ENCODE results near the gene RHOH. TPM values are rescaled to one million over a fixed set of nuclear protein-coding genes. Genes with fewer than 3 reads are reported as not detected.
A peak's percentile ranks its signal among the peaks of the same experiment; 100 is the strongest.

RHOH gene
- total RNA-seq, 2 experiments from 2014 or later, result 125 to 126 TPM

- CTCF ChIA-PET, result interaction anchor here (0.7 to 2.8 kb wide), 9 partner anchors 9 to 706 kb away, joined by 3 to 13 read pairs (median 3); no protein-coding TSS in a partner anchor
- Mint-ChIP-seq H3K27me3 (no peaks in the 10 kb centered on the region), H3K4me3 (peak overlapping the region; percentile 97), H3K4me1 (peaks cover 77% of the 10 kb centered on the region), H3K27ac (peak overlapping the region; percentile 99), H3K9me3 (no peaks in the 10 kb centered on the region), H3K36me3 (ENCODE audit: low read depth) (no peaks in the 10 kb centered on the region)
- DNase-seq, result no peak
- POLR2A ChIA-PET, result interaction anchor here (0.6 to 10.0 kb wide), 18 partner anchors 6 to 135 kb away, joined by 3 to 135 read pairs (median 5); partner anchors contain the start of genes N4BP2 and RHOH
Measured at GRCh38 chr4:40190880-40191815, 5.7 kb upstream of the RHOH start.

GRCh38 chr4:40192114-40193015, 4.5 kb upstream of the RHOH start:
- Mint-ChIP-seq H3K27ac (peak overlapping the region; percentile 99), H3K27me3 (no peaks in the 10 kb centered on the region), H3K4me1 (peaks cover 73% of the 10 kb centered on the region), H3K36me3 (ENCODE audit: low read depth) (peaks cover 4% of the 10 kb centered on the region), H3K4me3 (peak overlapping the region; percentile 97), H3K9me3 (no peaks in the 10 kb centered on the region)
- DNase-seq, result no peak
- POLR2A ChIA-PET, result interaction anchor here (0.7 to 10.0 kb wide), 14 partner anchors 5 to 136 kb away, joined by 3 to 135 read pairs (median 6); partner anchors contain the start of genes N4BP2 and RHOH
- CTCF ChIA-PET, result interaction anchor here (0.6 to 2.8 kb wide), 5 partner anchors 8 to 705 kb away, joined by 3 to 13 read pairs (median 7); no protein-coding TSS in a partner anchor

DNA sequence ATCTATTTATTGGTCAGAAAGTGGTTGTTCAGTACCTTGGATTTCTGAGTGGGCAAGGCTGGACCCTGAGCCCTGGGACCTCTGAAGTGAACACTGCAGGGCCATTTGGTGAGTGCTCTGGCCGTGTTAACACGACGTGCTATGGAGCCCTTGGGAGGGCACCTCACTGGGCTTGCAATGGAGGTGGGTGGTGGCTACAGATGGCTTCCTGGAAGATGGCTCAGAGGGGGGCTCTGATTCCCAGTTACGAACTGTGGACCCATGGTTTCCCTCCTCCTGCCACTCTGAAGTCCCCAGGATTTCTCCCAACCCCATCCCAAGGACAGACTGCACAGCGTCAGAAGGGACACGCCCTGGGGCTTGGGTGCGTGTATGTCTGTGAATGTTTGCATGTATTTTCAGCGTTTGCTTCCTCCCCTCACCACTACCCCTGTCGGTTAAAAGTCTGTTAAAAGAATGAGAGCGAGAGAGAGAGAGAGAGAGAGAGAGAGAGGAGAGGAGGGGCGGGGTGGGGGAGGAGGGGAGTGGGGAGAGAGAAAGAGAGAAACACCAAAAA, 3.7 kb upstream of the RHOH start:
- ChIA-PET CTCF (interaction anchor here (1.0 to 2.8 kb wide), 2 partner anchors 124 to 132 kb away, joined by 4 to 13 read pairs; no protein-coding TSS in a partner anchor), POLR2A (interaction anchor here (0.9 to 10.0 kb wide), 14 partner anchors 4 to 137 kb away, joined by 3 to 333 read pairs (median 15); partner anchors contain the start of genes N4BP2 and RHOH)
- no peaks in the 10 kb centered on the region for H3K27me3 Mint-ChIP-seq
- H3K9me3 Mint-ChIP-seq, result no peaks in the 10 kb centered on the region
- peak overlapping the region; percentile 97 for H3K4me3 Mint-ChIP-seq
- H3K36me3 Mint-ChIP-seq (ENCODE audit: low read depth), result peaks cover 12% of the 10 kb centered on the region
- DNase-seq, result no peak
- peak overlapping the region; percentile 99 for H3K27ac Mint-ChIP-seq
- H3K4me1 Mint-ChIP-seq, result peaks cover 67% of the 10 kb centered on the region

DNA sequence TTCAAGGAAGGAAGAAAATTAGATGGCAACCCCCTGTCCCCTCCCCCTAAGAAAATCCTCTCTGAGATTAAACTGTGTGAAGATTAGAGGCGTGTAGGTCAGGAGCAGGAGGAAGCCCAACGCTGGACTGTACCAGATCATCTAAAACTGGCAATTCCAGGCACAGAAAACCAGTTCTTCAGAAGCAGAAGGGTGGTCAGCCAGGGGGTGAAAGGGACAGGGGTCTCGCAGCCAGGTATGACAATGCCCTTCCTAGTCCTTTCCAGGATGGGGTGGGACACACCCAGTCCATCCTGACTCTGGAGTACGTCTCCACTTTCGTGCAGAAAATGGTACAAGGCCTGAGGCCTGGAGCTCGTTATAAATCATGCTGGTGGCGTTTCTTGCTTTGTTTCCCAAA, 3.3 kb upstream of the RHOH start:
- DNase-seq, result no peak
- Mint-ChIP-seq H3K27me3 (no peaks in the 10 kb centered on the region), H3K4me3 (peak overlapping the region; percentile 97), H3K36me3 (ENCODE audit: low read depth) (peaks cover 17% of the 10 kb centered on the region), H3K4me1 (peaks cover 67% of the 10 kb centered on the region), H3K9me3 (no peaks in the 10 kb centered on the region), H3K27ac (peak overlapping the region; percentile 99)
- ChIA-PET CTCF (interaction anchor here (1.0 to 3.1 kb wide), 2 partner anchors 115 to 132 kb away, joined by 4 to 20 read pairs; no protein-coding TSS in a partner anchor), POLR2A (interaction anchor here (1.0 to 7.9 kb wide), 8 partner anchors 6 to 136 kb away, joined by 3 to 333 read pairs (median 76); partner anchors contain the start of gene N4BP2)

DNA sequence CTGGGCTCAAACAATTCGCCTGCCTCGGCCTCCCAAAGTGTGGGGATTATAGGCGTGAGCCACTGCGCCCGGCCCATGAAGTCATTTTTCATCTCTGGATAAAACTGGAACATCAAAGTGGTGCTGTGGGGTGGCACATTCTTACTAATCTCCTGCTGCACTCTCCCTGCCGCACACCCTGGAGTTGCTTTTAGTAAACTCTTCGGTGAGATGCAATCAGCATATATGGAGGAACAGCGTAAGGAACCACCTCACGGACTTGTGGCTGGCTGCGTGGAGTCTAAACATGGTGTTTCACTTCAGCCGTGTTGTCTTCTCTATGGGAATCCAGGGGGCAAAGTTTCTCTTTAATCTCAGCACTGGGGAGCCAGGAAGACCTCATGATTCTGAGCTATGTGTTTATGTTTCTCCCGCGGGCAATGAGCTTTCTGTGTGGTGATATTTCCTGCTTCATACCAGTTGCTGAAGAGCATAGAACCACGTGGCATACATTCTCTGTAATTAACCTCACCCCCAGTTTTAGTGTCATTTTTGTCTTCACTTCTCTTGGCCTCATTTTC, 2.1 kb upstream of the RHOH start:
- Mint-ChIP-seq H3K36me3 (ENCODE audit: low read depth) (peaks cover 28% of the 10 kb centered on the region), H3K27me3 (no peaks in the 10 kb centered on the region)

DNA sequence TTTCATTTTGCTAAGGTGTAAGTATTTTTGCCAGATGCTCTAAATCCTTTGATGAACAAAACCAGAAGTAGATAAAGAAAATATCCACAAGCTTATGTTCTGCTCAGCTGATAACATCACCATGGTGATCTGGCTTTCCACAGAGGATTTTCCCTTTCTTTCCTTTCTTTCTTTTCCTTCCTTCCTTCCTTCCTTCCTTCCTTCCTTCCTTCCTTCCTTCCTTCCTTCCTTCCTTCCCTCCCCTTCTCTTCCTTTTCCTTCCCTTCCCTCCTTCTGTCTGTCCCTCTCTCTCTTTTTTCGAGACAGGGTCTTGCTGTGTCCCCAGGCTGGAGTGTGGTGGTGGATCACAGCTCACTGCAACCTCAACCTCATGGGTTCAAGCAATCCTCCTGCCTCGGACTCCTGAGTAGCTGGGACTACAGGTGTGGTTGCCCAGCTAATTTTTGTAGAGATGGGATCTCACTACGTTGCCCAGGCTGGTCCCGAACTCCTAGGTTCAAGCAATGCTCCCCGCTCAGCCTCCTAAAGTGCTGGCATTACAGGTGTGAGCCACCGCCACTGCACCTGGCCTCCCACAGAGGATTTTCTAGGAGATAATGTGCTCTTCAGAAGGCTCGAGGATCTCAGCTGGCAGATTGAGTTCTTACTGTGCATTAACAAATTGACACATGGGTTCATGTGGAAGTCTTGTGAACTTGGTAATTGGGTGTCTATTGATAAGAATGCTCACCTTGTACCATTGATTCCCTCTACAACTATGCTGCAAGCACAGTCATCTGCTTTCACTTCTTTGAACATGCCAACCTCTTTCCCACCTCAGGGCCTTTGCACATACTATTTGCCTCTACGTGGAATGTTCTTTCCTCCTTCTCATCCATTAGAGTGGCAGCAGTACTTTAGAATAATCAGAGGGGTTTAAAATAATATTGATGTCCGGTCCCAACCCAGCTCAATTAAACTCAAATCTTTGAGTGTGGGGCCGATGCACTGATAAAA, 1.4 kb upstream of the RHOH start:
- CTCF ChIA-PET, result interaction anchor here (0.5 to 3.1 kb wide), 14 partner anchors 10 to 139 kb away, joined by 3 to 20 read pairs (median 4); partner anchors contain the start of gene N4BP2
- H3K9me3 Mint-ChIP-seq, result no peaks in the 10 kb centered on the region
- no peak for DNase-seq

More for the DNA sequence above, 2.1 kb upstream of the RHOH start:
- CTCF ChIA-PET, result interaction anchor here (0.5 to 3.1 kb wide), 12 partner anchors 11 to 138 kb away, joined by 3 to 20 read pairs (median 4); partner anchors contain the start of gene N4BP2
- DNase-seq, result peak; percentile 56
- POLR2A ChIA-PET, result interaction anchor here (0.7 to 7.9 kb wide), 17 partner anchors 7 to 1147 kb away, joined by 3 to 333 read pairs (median 9); partner anchors contain the start of gene N4BP2
- H3K9me3 Mint-ChIP-seq, result no peaks in the 10 kb centered on the region
- H3K4me3 Mint-ChIP-seq, result peak overlapping the region; percentile 97
- peaks cover 62% of the 10 kb centered on the region for H3K4me1 Mint-ChIP-seq
- peak overlapping the region; percentile 99 for H3K27ac Mint-ChIP-seq

DNA sequence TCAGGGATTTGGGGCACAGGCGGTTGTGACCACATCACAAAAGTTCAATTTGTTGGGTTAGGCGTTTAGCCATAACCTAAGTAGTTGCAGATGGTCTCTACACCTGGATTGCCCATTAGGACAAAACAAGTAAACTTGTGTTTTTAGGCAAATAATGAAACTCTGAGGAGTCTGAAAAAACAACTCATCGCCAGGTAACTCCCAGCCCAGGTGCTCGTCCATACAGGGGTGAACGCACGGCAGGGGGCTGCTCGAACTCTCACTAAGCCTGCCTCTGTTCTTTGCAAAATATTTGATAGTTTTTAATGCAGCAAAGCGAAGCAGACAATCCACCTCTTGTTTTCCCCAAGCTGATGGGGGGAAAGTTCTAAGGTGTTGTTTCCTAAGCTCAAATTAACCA, 559 bp upstream of the RHOH start:
- Mint-ChIP-seq H3K36me3 (ENCODE audit: low read depth) (peaks cover 43% of the 10 kb centered on the region), H3K4me1 (peaks cover 51% of the 10 kb centered on the region), H3K9me3 (no peaks in the 10 kb centered on the region), H3K27ac (peak overlapping the region; percentile 99), H3K4me3 (peak overlapping the region; percentile 97), H3K27me3 (no peaks in the 10 kb centered on the region)
- ChIA-PET CTCF (interaction anchor here (0.9 to 3.1 kb wide), 4 partner anchors 44 to 120 kb away, joined by 3 to 20 read pairs (median 4); no protein-coding TSS in a partner anchor), POLR2A (interaction anchor here (0.8 to 7.9 kb wide), 10 partner anchors 8 to 219 kb away, joined by 3 to 333 read pairs (median 29); partner anchors contain the start of gene N4BP2)
- DNase-seq, result no peak

More for the DNA sequence above, 1.4 kb upstream of the RHOH start:
- Mint-ChIP-seq H3K36me3 (ENCODE audit: low read depth) (peaks cover 36% of the 10 kb centered on the region), H3K4me3 (peak overlapping the region; percentile 97), H3K27me3 (no peaks in the 10 kb centered on the region), H3K4me1 (peaks cover 56% of the 10 kb centered on the region), H3K27ac (peak overlapping the region; percentile 99)
- POLR2A ChIA-PET, result interaction anchor here (0.7 to 7.9 kb wide), 20 partner anchors 8 to 1148 kb away, joined by 3 to 333 read pairs (median 4); partner anchors contain the start of gene N4BP2

DNA sequence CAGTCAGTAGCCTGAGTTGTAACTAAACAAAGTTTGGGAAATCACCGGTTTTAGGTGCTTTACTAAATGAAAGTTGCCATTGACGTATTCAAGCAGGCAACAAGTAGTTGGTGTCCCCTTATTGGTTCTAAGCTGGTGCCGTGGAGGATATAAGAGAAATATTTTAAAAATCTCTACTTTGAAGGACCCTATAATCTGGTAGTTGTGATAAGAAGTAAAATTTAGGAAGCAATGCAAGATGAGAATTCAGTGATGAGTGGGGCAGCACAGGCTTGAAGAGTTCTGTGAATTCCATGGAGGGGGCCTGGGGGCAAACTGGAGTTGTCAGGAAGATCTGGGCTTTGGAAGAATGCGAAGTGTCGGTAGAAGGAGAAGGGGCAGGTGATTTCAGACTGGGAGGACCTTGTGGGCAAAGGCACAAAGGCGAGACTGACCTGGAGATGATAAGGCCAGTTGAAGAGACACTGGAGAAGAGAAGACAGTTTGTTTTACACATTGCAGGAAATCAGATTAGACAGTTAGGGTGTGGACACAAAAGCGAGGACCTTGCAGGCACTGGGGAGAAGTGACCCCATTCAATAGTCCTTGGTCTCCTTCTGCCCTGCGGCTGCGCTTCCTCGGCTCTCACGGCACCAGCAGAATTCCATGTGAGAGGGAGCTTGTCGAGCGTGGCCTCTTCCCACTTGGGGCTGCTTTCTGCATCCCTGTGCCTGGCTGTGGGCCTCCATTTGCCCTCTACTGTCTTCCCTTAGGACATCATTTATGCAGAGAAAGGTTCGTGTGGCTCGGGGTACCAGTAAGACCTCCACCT, 1.3 kb downstream of the RHOH start:
- no peak for DNase-seq
- peak overlapping the region; percentile 99 for H3K27ac Mint-ChIP-seq
- peaks cover 44% of the 10 kb centered on the region for H3K4me1 Mint-ChIP-seq
- peak overlapping the region; percentile 97 for H3K4me3 Mint-ChIP-seq
- ChIA-PET CTCF (interaction anchor here (0.8 to 2.8 kb wide), 10 partner anchors 9 to 142 kb away, joined by 3 to 20 read pairs (median 6); partner anchors contain the start of gene N4BP2), POLR2A (interaction anchor here (0.9 to 7.9 kb wide), 16 partner anchors 10 to 1166 kb away, joined by 3 to 333 read pairs (median 10); partner anchors contain the start of genes N4BP2 and TMEM156)
- peaks cover 59% of the 10 kb centered on the region for H3K36me3 Mint-ChIP-seq (ENCODE audit: low read depth)
- no peaks in the 10 kb centered on the region for H3K27me3 Mint-ChIP-seq
- H3K9me3 Mint-ChIP-seq, result no peaks in the 10 kb centered on the region

DNA sequence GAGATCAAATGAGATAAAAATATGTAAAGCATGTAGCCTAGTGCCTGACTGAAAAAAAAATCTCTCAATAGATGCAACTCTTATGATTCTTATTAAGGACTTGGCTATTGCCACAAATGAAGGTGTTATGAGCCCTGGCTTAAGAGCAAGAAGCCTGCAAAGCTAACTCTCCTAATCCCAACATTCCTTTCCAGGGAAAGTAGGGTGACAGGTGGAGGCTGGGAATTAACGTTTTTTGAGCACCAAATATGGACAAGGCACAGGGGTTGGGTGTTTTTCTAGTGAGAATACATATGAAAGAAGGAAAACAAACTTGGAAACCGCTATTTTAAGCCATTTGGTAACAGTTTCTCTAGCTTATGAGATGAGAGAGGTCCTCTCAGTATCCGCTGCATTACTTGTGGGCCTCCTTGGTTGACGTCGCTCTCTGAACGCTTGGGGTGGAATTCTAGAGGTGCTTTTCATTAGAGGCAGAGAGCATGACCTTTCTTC, 2.4 kb downstream of the RHOH start:
- DNase-seq, result no peak
- Mint-ChIP-seq H3K9me3 (no peaks in the 10 kb centered on the region), H3K4me3 (peak overlapping the region; percentile 97), H3K36me3 (ENCODE audit: low read depth) (peaks cover 69% of the 10 kb centered on the region), H3K27ac (peak overlapping the region; percentile 99), H3K4me1 (peaks cover 42% of the 10 kb centered on the region), H3K27me3 (no peaks in the 10 kb centered on the region)
- CTCF ChIA-PET, result interaction anchor here (0.5 to 2.8 kb wide), 10 partner anchors 9 to 143 kb away, joined by 3 to 20 read pairs (median 4); partner anchors contain the start of gene N4BP2
- POLR2A ChIA-PET, result interaction anchor here (1.0 to 7.9 kb wide), 22 partner anchors 10 to 845 kb away, joined by 3 to 333 read pairs (median 8); partner anchors contain the start of genes N4BP2 and UBE2K

Data from activated CD4-positive, alpha-beta memory T cell treated with anti-CD3 and anti-CD28 coated beads, Interleukin-2, amount 10 ng/mL, durations not matched to agents 7 days and 5 days (primary cell).